Measurements from ENCODE around the gene CXCL14.
"Not testable (repeated sequence)": the region's sequence is repeated elsewhere in the genome, so short reads cannot be mapped to it uniquely, and the experiment has no call there.

CXCL14 gene

DNA sequence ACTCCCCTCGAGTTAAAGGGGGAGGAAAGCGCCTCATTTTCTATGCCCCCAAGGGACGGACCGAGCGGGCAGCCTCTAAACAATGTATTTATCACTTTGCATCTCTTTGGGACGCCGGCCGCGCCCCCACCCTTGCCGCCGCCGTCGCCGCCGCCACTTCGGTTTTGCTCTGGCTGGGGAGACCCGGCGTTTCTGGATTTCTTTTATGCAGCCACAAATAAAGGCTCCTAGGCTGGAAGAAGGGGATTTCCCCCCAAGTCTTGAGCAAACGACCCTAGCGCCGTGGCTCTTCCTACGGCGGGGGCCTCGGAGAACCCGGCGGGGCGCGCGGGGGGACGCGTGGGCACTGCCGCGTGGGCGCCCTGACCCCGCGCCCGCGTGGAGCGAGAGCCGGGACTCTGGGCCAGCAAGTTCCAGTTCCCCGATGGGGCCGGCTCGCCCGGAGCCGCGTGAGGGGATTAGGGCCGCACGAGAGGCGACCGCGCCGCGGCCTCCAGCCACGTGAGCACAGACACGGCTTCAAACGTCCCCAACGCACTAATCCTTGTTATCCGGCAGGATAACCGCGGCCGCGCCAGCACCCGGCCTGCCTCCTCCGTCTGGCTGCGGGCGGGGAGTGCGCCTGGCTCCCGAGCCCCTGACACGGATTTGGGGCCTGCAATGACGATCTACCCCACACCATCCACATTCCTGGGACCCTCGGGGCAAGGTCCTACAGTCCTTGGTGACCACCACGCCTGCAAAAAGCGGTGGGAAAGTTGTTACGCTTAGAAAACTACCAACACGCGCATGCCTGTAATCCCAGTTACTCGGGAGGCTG lies 35.1 kb downstream of the CXCL14 start:
- DNase-seq (ENCODE audit: low read depth in 2 of 2), result no peak

GRCh38 chr5:135543001-135543484 lies 35.7 kb downstream of the CXCL14 start:
- no peak for DNase-seq (ENCODE audit: low read depth in 2 of 2)

DNA sequence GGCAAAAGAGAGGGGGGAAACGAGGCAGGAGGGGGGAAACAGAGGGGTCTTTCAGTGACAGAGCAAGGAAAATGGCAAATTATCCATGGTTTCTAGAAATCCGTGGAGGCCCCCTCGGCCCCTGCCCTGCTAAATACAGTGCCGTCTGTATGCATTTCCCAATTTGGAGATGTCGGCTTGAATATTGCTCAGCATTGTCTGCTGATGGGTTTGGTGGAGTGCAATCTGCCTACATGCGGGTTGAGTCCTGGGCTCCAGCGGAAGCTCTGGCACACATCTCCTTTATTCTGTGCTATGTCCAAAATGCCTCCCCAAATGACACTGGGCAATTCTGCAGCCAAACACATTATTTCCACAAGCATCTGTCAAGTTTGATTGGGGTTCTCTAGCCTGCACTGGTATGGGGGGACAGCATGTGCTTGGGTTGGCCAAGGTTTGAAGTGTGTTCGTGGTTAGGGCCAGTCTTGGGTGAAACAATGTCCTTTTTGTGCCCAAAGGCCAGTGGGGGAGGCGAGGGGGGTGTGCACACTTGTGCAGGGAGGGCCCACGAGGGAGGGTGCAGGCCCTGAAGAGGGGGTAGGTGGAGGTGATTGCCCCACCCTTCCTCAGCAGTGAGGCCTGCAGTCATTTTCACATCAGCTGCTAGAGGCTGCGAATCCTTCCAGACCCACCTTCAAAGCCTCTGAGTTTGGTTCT lies 36.8 kb downstream of the CXCL14 start:
- no peak for DNase-seq (ENCODE audit: low read depth in 2 of 2)

DNA sequence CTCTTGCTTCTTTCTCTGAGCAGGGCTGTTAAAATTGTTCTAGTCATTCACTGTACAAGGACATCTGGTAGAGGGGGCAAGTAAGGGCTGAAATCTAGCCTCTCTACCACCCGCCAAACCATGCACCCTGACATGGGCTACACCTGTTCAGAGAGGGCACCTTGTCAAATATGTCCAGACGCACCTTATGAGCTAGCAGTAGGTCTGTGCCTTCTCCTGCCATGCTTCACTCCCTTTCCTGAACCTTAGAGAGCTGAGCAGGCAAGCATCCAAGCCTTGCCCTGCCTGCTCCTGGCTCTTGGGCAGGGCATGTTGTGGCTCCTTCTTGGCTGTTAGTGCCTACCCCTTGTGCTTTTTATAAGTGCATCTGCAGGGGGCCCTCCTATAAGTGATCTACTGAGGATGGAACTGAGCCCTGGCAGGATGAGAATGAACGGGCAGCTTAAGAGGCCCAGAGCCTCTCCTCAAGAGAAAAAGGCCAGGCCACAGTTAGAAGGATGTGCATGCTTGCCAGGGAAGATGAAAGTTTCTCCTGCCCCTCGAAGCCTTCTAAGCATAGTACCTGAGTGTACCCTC lies 39.3 kb downstream of the CXCL14 start:
- DNase-seq (ENCODE audit: low read depth in 2 of 2), result no peak

GRCh38 chr5:135538261-135538660 lies 40.5 kb downstream of the CXCL14 start:
- DNase-seq (ENCODE audit: low read depth in 2 of 2), result no peak

DNA sequence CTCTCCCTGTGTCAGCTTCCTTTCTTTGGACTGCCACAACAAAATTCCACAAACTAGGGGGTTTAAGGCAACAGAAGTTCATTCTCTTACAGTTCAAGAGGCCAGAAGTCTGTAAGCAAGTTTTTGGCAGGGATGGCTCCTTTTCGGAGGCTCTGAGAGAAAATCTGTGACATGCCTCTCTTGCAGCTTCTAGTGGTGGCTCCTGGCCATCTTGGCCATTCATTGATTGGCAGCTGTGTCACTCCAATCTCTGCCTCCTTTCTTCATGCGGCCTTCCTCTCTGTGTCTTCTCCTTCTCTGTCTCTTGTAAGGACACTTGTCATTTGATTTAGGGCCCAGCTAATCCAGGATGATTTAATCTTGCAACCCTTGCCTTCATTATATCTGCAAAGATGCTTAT lies 41.0 kb downstream of the CXCL14 start:
- no peak for DNase-seq (ENCODE audit: low read depth in 2 of 2)

DNA sequence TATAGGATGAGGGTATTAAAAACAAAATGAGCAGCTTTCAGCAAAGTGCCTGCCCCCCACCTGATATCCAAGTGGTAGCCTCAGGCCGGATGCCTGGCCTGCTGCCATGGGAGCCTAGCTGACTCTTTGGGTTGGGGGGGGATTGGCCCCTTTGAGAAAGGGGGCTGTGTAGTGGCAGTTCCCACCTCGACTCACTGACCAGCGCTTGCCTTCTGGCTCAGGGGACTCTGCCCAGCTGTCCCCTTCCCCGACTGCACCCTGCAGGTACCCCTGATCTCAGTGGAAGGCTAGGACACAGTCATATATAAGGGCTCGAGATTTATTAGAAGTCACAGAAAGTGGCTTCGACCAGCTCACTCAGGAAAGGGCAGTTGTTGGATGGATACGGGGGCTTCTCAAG lies 41.5 kb downstream of the CXCL14 start:
- no peak for DNase-seq (ENCODE audit: low read depth in 2 of 2)

- no peak for DNase-seq (ENCODE audit: low read depth in 2 of 2)
Measured at GRCh38 chr5:135535820-135536801, 42.7 kb downstream of the CXCL14 start, which contains the start of gene NEUROG1. Gene NEUROG1, minus strand, starts transcription at chr5:135535964. Its CDS starts 274 bp downstream, at chr5:135535690.

- DNase-seq (ENCODE audit: low read depth in 2 of 2), result no peak
Measured at GRCh38 chr5:135535420-135535819, 43.4 kb downstream of the CXCL14 start.

GRCh38 chr5:135534609-135535419 lies 44.0 kb downstream of the CXCL14 start:
- no peak for DNase-seq (ENCODE audit: low read depth in 2 of 2)

DNA sequence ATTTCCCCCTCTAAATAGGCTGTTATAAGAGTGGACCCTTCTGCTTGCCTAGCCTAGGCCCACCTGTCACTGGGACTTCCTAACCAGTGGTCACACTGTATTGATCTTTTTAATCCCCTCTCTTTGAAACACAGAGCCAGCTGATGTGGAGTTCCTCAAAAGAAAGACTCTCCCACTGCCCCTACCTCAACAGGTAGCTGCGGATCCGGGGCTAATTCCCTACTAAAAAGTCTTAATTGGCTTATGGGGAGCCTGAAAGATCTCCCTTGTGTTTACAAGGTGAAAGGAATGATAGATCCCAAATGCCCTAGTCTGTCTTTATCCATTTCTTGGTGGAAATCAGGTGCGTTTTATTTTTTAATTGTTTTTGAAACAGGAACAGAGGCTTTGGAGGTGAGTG lies 45.0 kb downstream of the CXCL14 start:
- DNase-seq (ENCODE audit: low read depth in 2 of 2), result no peak

GRCh38 chr5:135533334-135533733 lies 45.5 kb downstream of the CXCL14 start:
- no peak for DNase-seq (ENCODE audit: low read depth in 2 of 2)

GRCh38 chr5:135529576-135529975 lies 49.2 kb downstream of the CXCL14 start:
- DNase-seq (ENCODE audit: low read depth in 2 of 2), result not testable (repeated sequence)

GRCh38 chr5:135526924-135527323 lies 51.9 kb downstream of the CXCL14 start:
- DNase-seq (ENCODE audit: low read depth in 2 of 2), result no peak

DNA sequence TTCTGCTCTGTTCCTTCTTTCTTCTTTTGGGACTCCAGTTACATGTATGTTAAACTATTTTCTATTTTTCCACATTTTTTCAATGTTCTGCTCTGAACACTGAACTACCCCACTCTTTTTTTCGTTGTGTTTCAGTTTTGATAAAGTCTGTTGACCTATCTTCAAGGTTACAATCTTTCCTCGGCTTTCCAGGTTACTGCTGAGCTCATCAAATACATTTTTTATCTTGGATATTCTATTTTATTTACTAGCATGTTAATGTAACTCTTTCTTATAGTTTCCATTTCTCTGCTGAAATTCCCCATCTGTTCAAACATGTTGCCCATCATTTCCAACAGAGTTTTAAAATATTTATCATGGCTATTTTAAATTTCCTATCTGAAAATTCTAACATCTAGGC lies 56.8 kb downstream of the CXCL14 start:
- DNase-seq (ENCODE audit: low read depth in 2 of 2), result no peak
